ENCODE measurements around the gene TMEM259. TPM values are rescaled to one million over a fixed set of nuclear protein-coding genes. Genes with fewer than 3 reads are reported as not detected.

Gene TMEM259
- total and polyA plus RNA-seq, 8 donors = 65.9 to 448 (median 90.0) TPM

GRCh38 chr19:996051-996838 lies 24.7 kb downstream of the TMEM259 start:
- Histone ChIP-seq H3K36me3 (no peaks in the 10 kb centered on the region), H3K27me3 (peaks cover 0 to 16% (median 2%) of the 10 kb centered on the region in 4 donors), H3K9me3 (no peaks in the 10 kb centered on the region), H3K4me3 (peak overlapping the region in 1 of 4 donors; percentile 12), H3K27ac (no peak overlapping the region), H3K4me1 (no peaks in the 10 kb centered on the region)
- no peak for FAIRE-seq
- peak in 2 of 6 donors; percentile 41 to 80 for DNase-seq
- peak in 3 of 4 donors; percentile 40 to 49 (median 42) for ATAC-seq
- WGBS, 2 donors = 7% methylated on average over 57 to 64 of the region's 64 CpGs
- intact Hi-C loops (cut with DNase I) = no loop called here
- TF ChIP-seq CTCF (IDR thresholded peaks at IDR 0.05) = no peak

- Histone ChIP-seq H3K4me1 (no peaks in the 10 kb centered on the region), H3K27me3 (peaks cover 0 to 11% (median 0%) of the 10 kb centered on the region in 4 donors), H3K9me3 (no peaks in the 10 kb centered on the region), H3K36me3 (no peaks in the 10 kb centered on the region), H3K4me3 (no peak overlapping the region), H3K27ac (peak overlapping the region in 1 of 4 donors; percentile 11)
- intact Hi-C loops (cut with DNase I) = no loop called here
- WGBS, 2 donors = 55 to 61% methylated on average over 26 of the region's 26 CpGs
- peak in 3 of 4 donors; percentile 12 to 57 (median 39) for ATAC-seq
- DNase-seq = peak in 3 of 6 donors; percentile 33 to 88 (median 42)
- TF ChIP-seq CTCF (IDR thresholded peaks at IDR 0.05) = no peak
- FAIRE-seq = no peak
Measured at GRCh38 chr19:995051-995827, 25.7 kb downstream of the TMEM259 start.

GRCh38 chr19:994516-994915 lies 26.4 kb downstream of the TMEM259 start:
- Histone ChIP-seq H3K27ac (no peak overlapping the region), H3K9me3 (no peaks in the 10 kb centered on the region), H3K4me1 (no peaks in the 10 kb centered on the region), H3K36me3 (no peaks in the 10 kb centered on the region), H3K4me3 (no peak overlapping the region), H3K27me3 (peaks cover 0 to 11% (median 0%) of the 10 kb centered on the region in 4 donors)
- WGBS, 2 donors = 91 to 95% methylated on average over 18 of the region's 18 CpGs
- FAIRE-seq (no peak), ATAC-seq (no peak), DNase-seq (peak in 2 of 6 donors; percentile 27 to 75)
- intact Hi-C loops (cut with DNase I) = no loop called here
- no peak for TF ChIP-seq CTCF (IDR thresholded peaks at IDR 0.05)

GRCh38 chr19:993831-994393 lies 27.0 kb downstream of the TMEM259 start:
- no peak overlapping the region for H3K27ac ChIP-seq
- ATAC-seq = no peak
- intact Hi-C loops (cut with DNase I) = no loop called here
- H3K27me3 ChIP-seq = peaks cover 0 to 11% (median 0%) of the 10 kb centered on the region in 4 donors
- 89 to 91% methylated on average over 41 to 43 of the region's 43 CpGs for WGBS, 2 donors
- H3K36me3 ChIP-seq = no peaks in the 10 kb centered on the region
- no peaks in the 10 kb centered on the region for H3K9me3 ChIP-seq
- no peak for FAIRE-seq
- DNase-seq = peak in 2 of 6 donors; percentile 51 to 81
- no peaks in the 10 kb centered on the region for H3K4me1 ChIP-seq
- no peak overlapping the region for H3K4me3 ChIP-seq
- no peak for TF ChIP-seq CTCF (IDR thresholded peaks at IDR 0.05)
